GM21526 (cell line): ENCODE results near the gene MCM3AP.

Experiments
- ATAC-seq: cut with Tn5 transposase; IDR thresholded peaks from one replicate; pipeline ENCODE4 v1.9.1; 2021; ENCODE audit warnings: moderate library complexity; ENCODE audit not compliant: unreplicated experiment, low FRiP score

MCM3AP gene

GRCh38 chr21:46285206-46285661 lies at the start of gene MCM3AP:
TSS of gene MCM3AP (minus strand) at chr21:46285611. CDS start at chr21:46285286, 325 bp downstream.
- ATAC-seq: no peak

GRCh38 chr21:46334351-46335140 lies 49.1 kb upstream of the MCM3AP start:
- no peak for ATAC-seq

- ATAC-seq: no peak
Observed at GRCh38 chr21:46329796-46330195, 44.4 kb upstream of the MCM3AP start.

- no peak for ATAC-seq
Observed at GRCh38 chr21:46328151-46328550, 42.7 kb upstream of the MCM3AP start.

- ATAC-seq: no peak
Observed at GRCh38 chr21:46327711-46328110, 42.3 kb upstream of the MCM3AP start.

GRCh38 chr21:46326110-46326703 lies 40.8 kb upstream of the MCM3AP start:
- ATAC-seq: no peak

GRCh38 chr21:46325073-46325912 lies 39.9 kb upstream of the MCM3AP start:
- ATAC-seq: peak; percentile 7

GRCh38 chr21:46324390-46325072 lies 39.1 kb upstream of the MCM3AP start:
- peak; percentile 42 for ATAC-seq

- ATAC-seq: peak; percentile 72
Observed at GRCh38 chr21:46323710-46324389, 38.4 kb upstream of the MCM3AP start, which contains the start of the genes C21orf58 and PCNT. TSS of gene C21orf58 (minus strand) at chr21:46323870. CDS start at chr21:46322738, 1,132 bp downstream. TSS of gene PCNT (plus strand) at chr21:46324156. CDS start at chr21:46324229, 73 bp downstream.

GRCh38 chr21:46323227-46323709 lies 37.9 kb upstream of the MCM3AP start:
- peak; percentile 1 for ATAC-seq

- no peak for ATAC-seq
Observed at GRCh38 chr21:46322351-46323226, 37.2 kb upstream of the MCM3AP start.

- no peak for ATAC-seq
Observed at GRCh38 chr21:46320331-46320801, 35.0 kb upstream of the MCM3AP start.

GRCh38 chr21:46319186-46319585 lies 33.8 kb upstream of the MCM3AP start:
- no peak for ATAC-seq

GRCh38 chr21:46318464-46318845 lies 33.0 kb upstream of the MCM3AP start:
- no peak for ATAC-seq

GRCh38 chr21:46317710-46318463 lies 32.5 kb upstream of the MCM3AP start:
- ATAC-seq: no peak

GRCh38 chr21:46316708-46317324 lies 31.4 kb upstream of the MCM3AP start:
- ATAC-seq: no peak

GRCh38 chr21:46314441-46315020 lies 29.1 kb upstream of the MCM3AP start:
- ATAC-seq: no peak
